ENCODE results near the gene LFNG.

DNA sequence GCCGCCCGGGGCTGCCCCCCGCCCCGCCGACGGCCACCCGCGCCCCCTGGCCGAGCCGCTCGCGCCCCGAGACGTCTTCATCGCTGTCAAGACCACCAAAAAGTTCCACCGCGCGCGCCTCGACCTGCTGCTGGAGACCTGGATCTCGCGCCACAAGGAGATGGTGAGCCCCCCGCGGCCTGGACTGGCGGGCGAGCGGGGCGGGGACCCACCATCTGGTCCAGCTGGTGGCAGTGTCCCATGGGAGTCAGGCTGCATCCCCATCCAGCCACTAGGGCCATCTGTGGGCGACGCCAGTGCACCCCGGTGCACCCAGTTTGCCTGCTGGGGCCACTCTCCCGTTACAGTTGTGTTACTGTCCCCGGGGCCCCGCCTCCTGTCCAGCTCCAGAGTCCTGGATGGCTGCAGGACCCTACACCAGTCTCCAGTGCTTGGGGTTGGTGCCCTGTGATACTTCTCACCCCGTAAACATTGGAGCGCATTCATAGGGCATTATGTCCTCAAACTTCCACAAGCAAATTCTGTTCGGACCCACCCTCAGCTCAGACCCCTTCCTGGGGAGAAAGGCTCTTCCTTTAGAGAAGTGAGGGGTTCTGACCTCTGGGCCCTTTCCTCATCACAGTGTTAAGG lies 672 bp downstream of the LFNG start:
- TF ChIP-seq, protein P1, sequence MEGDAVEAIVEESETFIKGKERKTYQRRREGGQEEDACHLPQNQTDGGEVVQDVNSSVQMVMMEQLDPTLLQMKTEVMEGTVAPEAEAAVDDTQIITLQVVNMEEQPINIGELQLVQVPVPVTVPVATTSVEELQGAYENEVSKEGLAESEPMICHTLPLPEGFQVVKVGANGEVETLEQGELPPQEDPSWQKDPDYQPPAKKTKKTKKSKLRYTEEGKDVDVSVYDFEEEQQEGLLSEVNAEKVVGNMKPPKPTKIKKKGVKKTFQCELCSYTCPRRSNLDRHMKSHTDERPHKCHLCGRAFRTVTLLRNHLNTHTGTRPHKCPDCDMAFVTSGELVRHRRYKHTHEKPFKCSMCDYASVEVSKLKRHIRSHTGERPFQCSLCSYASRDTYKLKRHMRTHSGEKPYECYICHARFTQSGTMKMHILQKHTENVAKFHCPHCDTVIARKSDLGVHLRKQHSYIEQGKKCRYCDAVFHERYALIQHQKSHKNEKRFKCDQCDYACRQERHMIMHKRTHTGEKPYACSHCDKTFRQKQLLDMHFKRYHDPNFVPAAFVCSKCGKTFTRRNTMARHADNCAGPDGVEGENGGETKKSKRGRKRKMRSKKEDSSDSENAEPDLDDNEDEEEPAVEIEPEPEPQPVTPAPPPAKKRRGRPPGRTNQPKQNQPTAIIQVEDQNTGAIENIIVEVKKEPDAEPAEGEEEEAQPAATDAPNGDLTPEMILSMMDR (conservative IDR thresholded peaks at IDR 0.05): no peak
- TF ChIP-seq EZH2 (IDR thresholded peaks at IDR 0.05; ENCODE audit: low read depth): no peak
